NCI-H2081 (cell line): Measurements from ENCODE around the gene TMEM40.
"Not testable (repeated sequence)": the region's sequence is repeated elsewhere in the genome, so short reads cannot be mapped to it uniquely, and the experiment has no call there.

Source experiments
- DNase-seq, 2 experiments: peaks; one replicate each; lab custom pipeline; 2025; lab: John Stamatoyannopoulos, UW

TMEM40 gene

DNA sequence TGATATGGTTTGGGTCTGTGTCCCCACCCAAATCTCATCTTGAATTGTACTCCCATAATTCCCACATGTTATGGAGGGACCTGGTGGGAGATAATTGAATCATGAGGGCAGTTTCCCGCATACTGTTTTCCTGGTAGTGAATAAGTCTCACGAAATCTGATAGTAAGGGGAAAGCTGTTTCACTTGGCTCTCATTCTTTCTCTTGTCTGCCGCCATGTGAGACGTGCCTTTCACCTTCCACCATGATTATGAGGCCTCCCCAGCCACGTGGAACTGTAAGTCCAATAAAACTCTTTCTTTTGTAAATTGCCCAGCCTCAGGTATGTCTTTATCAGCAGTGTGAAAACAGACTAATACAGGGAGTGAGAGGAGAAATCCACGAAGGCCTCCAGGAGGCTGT lies 16.9 kb upstream of the TMEM40 start:
- not testable (repeated sequence) for DNase-seq

DNA sequence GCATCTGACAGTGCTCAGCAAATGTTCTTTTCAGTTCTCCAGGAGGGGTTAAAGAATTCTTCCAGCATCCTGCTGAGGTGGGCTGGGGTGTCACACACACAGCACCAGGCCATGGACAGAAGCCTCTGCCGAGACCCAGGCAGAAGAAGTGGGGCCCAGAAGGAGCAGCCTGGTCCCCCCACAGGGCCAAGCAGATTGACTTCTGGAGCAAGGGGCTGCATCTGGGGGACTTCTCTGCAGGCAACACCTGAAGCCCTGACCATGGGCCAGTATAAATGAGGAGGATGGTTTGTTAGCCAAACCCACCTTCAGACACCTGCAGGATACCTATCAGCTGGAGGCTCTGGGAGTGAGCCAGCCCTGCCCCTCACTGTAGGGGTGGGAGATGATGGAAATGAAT lies 16.2 kb upstream of the TMEM40 start:
- DNase-seq = no peak

DNA sequence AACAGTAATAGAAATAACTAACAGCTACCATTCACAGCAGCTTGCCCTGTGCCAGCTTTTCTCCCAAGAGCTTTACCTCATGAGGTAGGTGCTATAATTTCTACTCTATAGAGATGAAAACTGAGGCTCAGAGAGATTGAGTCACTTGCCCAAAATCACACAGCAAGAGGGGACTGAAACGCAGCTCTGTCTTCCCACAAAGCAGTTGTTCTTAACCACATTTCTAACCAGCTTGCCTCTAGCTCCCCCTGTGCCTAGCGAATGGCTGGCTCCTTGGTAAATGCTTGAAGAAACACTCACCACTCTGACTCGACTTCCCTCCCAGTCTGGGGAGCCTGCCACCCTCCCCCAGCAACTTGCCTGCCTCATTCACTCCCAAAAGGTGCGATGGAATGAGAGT lies 15.6 kb upstream of the TMEM40 start:
- no peak for DNase-seq

DNA sequence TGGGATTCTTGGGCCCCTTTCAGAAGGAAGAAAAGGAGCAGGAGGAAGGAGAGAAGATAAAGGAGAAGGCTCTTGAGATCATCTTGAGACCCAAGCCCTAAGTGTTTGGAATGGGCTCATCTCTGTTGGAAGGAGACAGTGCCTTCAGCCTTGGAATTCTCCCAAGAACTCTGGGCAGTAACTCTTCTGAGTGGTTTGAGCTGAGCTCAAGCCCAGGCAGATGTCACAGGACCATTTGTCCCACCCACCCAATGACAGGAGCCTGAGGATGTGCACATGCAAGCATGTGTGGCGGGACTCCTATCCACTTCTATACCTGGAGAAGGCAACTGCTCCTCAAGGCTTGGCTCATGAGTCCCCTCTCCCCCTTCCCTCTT lies 14.6 kb upstream of the TMEM40 start:
- no peak for DNase-seq

DNA sequence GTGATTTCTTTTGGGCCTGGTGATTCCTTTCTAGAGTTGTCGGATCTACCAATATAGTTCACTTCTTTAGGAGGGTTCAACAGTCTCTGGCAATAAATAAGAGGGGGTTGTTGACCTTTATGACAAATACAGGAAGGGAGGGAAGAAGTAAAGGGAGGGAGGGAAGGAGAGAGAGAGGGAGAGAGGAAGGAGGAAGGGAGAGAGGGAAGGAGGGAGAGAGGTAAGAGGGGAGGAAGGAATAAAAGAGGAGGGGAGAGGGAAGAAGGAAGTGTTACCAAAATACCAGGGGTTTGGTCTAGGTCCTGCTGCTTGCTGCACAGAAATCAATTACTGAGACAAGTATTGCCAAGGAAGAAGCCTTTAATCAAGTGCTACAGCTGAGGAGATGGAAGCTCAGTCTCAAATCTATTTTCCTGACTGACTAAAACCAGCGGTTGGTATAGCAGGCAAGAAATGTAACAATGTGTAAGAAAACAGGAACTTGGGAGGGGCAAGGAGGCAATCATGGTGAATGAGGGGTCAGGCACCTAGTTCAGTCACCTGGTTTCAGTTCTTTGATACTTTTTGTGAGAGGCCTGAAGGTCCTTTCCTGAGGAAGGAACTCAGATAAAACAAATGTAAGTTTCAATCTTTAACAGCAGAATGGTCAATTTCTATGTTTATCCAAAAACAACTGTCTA lies 14.1 kb upstream of the TMEM40 start:
- DNase-seq = no peak

DNA sequence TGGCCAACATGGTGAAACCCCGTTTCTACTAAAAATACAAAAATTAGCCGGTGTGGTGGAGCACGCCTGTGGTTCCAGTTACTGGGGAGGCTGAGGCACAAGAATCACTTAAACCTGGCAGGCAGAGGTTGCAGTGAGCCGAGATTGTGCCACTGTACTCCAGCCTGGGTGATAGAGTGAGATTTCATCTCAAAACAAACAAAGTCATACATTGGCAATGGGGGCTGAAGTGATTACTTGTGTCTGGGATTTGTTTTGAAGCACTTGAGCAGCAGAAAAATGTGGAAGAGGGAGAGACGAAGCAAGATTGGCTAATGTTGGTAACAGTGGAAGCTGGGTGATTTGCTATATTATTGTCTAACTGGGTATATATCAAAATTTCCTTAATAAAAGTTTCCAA lies 13.4 kb upstream of the TMEM40 start:
- no peak for DNase-seq

DNA sequence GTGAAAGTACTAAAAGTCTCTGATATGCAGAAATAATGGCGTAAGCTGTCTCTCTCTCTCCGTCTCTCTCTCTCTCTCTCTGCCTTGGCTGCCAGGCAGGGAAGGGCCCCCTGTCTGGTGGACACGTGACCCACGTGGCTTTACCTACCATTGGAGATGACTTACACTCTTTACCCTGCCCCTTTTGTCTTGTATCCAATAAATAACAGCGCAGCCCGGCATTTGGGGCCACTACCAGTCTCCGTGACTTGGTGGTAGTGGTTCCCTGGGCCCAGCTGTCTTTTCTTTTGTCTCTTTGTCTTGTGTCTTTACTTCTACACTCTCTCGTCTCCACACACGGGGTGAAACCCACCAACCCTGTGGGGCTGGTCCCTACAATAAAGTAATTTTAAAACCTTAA lies 12.2 kb upstream of the TMEM40 start:
- no peak for DNase-seq

DNA sequence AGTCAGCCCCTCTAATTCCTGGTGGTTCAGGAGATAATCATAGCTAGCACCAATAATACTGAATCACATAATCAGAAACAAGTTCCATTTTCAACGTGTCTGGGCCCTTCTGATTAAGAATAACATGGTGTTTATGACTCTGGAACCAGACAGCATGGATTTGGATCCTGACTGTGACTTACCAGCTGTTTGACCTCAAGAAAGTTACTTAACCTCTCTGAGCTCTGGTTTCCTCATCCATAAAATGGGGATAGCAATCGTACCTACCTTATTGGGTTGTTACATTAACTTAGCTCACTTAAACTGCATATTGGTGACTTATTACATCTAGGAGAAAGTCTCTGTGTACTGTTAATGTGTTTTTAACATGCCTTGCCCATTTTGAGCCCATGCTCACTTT lies 10.7 kb upstream of the TMEM40 start:
- DNase-seq = no peak

DNA sequence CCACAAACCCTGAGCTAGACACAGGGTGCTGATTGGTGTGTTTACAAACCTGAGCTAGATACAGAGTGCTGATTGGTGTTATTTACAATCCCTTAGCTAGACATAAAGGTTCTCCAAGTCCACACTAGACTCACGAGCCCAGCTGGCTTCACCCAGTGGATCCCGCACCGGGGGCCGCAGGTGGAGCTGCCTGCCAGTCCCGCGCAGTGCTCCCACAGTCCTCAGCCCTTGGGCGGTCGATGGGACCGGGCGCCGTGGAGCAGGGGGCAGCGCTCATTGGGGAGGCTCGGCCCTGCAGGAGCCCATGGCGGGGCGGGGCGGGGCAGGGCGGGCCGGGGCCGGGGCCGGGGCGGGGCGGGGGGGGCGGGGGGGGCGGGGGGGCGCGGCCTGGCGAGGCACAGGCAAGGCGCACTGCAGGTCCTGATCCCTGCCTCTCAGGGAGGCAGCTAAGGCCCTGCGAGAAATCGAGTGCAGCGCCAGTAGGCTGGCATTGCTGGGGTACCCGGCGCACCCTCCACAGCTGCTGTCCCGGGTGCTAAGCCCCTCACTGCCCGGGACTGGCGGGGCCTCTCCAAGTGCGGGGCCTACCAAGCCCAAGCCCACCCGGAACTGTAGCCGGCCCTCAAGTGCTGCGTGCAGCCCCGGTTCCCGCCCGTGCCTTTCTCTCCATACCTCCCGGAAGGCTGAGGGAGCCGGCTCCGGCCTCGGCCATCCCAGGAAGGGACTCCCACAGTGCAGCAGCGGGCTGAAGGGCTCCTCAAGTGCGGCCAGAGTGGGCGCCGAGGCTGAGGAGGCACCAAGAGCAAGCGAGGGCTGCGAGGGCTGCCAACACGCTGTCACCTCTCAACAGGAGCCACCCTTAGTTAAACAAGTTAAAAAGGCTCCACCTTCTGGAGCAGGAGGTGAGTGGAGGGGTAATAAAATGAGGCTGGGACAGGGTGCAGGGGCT lies 9.8 kb upstream of the TMEM40 start:
- no peak for DNase-seq

DNA sequence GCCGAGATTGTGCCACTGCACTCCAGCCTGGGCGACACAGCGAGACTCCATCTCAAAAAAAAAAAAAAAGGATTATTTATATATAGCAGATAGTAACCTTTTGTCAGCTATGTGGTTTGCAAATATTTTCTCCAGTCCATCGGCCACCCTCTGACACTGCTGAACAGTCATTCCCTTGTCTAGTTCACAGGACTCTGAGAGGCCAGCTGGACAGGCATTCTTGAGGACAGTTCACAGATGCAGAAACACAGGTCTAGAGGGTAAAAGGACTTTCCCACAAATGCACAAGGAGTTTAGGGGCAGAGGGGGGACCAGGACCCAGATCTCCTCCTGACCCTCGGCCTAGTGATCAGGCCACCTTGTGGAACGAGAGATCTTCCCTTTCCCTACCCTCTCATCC lies 7.5 kb upstream of the TMEM40 start:
- no peak for DNase-seq

DNA sequence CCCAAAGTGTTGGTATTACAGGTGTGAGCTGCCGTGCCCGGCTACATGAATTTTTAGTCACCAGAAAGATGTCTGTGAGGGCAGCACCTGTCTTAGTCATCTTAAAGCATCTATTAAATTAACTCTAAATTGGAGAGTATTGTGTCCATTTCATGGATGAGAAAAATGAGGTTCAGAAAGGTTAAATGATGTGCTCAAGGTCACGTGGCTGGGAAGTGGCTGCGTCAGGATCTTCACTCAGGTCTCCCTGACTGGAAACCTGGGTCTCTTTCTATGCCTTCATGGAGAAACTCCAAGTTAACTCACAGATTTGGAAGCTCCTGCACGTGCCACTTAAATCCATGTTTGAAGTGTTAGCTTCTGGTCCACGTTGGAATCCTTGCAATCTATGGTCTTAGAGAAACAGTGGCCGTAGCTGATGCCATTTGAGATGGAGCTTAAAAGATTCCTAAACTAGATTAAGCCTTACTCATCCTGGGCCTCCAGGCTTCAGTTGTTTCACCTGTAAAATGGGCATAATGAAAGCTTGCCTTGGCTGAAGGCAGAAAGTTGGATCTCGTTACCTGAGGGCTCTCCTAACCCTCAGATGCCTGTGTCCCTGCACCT lies 5.2 kb upstream of the TMEM40 start:
- no peak for DNase-seq

DNA sequence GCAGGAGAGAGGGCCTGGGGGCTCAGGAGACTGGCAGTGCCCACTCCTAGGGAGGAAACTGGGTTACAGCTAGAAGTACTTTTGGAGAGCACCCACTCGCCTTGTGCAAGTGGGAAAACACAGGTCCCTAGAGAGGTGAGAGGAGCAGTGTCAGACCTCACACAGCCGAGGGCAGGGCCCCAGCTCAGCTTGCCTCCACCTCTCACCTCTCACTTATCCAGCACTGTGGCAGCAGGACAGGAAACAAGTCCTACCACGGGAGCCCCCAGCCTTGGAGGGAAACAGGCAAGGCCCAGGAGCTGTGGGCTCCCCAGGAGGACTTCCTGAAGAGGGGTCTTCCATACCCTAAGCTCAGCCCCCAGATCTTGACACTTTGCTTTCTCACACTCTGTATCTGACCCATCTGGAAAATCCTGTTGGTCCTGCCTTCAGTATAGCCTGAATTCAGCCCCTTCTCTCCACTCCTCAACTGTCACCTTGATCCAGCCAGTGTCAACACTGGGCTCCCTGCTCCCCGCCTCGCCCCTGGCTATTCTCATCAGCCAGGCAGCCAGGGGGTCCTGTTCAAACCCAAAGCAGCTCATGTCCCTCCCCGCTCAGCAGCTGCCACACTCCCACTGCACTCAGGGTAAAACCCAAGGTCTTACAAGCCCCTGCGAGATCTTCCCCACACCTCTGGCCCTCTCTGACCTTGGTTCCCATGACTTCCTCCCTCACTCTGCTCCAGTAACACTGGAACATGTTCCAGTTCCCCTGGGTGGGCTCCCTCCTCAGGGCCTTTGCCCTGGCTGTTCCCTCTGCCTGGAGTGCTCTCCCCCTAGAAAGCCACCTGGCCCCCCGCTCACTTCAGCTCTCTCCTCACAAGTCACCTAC lies 870 bp upstream of the TMEM40 start:
- no peak for DNase-seq

DNA sequence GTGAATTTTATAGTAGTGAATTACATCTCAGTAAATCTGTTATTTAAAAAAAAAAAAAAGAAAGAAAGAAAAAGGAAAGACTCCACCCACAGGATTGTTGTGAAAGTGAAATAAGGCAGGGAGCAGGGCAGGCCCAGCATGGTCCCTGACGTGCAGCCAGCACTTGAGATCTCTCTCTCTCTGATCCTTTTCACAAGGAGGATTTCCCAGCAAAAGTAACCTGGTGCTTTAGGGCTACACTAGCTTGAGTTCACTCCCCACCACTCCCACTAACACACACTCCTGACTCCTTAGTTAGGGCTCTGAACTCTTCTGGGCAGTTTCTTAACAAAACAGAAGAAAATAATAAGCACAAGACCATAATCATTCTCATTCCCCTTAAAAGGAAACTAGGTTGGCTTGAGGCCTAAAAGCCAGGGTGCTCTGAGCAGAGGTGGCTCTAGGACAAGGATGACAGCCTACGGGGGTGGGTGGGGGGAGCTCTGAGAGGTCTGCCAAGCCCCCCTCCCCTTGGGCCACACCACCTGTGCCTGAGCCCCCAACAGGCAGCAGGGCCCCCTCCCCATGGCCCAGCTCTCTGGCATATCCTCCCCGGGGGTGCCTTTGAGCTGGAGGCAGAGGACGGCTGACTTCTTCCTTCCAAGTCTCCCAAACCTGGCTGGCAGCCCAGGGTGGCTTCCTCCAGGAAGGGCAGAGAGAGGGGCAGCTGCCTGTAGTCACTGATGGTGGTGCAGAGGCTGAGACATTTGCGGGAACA lies 856 bp downstream of the TMEM40 start:
- no peak for DNase-seq

DNA sequence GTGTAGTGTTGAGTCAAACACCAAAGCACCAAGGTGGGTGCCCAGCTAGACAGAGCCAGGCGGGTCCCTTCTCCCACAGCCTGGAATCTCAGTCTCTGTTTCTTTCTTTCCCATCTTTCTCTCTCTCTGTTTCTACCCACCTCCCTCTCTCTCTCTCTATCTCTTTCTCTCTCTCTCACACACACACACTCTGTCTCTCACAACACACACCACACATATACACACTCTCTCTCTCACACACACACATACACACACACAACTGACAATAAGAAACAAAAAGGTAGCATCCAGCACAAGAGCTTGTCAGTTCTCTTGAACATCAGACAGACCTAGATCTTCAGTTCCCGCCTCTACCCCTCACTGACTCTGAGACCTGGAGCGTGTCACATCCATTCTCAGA lies 2.4 kb downstream of the TMEM40 start:
- DNase-seq = no peak

DNA sequence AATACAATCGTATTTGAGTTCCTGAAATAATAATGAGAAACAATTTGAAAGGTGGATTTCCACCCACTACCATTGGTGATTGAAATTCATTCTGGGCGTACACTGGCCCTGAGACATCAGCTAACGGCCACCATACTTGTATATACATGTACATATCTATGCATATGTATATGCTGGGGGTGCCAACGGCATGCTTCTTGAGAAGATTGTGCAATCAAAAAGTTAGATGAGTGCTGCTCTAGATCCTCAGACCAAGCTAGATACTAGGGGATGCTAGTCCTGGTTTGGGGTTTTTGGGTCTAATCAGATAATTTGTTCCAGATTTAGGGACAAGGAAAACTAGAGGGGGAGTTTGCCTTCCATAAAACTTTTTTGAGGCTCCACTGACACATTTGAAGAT lies 2.9 kb downstream of the TMEM40 start:
- no peak for DNase-seq

DNA sequence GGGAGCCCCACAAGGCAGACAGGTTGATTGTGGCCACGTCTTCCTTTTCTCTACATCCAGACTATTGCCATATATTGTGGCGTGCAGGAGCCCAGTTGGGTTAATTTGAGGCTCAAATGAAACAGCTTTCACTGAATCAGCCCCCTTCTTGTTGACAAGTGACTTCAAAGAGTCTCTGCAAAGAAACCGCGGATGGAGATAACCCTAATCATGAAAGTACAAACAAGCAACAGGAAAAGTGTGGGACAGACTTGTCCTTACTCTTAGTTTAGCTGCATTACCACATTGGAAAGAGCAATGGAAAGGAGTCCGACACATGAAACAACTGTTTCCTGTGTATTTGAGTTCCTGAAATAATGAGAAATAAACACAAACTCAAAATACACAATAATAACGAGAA lies 3.3 kb downstream of the TMEM40 start:
- DNase-seq = no peak

DNA sequence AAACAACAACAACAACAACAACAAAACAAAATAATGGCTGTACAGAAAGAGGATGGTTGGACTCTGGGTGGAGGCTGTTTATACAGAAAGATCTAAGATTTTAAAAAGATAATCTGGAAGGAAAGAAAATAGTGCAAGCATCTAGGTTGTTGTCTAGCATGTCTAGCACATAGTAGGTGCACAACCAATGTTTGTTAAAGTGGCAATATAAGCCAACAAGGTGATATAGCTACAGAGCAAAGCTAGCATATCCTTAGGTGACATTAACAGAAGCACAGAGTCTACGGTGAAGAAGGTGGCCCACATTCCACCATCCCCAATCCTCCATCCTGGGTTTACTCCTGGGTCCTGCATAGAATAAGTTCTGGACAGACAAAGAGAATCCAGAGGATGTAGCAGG lies 4.7 kb downstream of the TMEM40 start:
- no peak for DNase-seq

DNA sequence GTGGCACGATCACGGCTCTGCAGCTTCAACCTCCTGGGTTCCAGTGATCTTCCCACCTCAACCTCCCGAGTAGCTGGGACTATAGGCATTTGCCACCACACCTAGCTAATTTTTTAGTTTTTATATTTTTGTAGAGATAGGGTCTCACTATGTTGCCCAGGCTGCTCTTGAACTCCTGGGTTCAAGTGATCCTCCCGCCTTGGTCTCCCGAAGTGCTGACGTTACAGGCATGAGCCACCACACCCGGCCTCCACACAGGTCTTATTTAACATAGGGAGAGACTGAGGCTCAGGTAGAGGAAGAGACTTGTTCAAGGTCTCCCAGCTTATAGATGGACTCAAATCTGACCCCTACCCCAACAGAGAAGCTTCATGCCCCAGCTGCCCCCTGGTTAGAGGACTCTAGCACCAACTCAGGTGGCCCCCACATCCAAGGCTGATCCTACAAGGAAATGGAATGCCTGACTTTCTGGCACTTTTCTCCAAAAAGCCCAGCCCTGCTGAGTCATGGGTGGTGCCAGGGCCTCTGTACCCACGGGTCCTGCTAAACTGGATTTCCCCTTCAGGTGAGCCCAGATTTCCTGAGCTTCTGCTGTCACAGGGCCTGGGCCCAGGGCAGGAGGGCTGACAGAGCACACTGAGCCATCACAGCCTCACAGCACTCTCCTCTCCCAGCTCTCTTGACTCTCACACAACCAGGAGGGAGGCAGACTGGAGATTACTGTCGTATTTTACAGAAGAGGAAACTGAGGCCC lies 5.6 kb downstream of the TMEM40 start:
- no peak for DNase-seq

DNA sequence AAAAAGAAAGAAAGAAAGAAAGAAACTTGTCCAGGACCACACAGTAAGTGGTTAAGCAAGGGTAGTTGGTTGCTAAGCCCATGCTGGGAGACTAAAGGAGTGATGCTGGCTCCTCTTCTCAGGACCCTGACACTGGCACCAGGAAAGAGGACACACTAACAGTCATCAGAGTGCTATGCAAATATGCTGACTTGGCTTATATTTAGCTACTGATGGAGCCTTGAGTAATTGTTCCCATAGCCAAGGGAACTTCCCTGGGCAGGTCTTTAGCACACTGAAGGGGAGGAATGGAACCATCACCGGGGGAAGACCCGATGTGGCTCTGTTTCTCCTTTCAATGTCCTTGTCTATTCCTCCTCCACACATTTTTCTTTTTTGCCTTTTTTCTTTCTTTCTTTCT lies 6.2 kb downstream of the TMEM40 start:
- DNase-seq = no peak

DNA sequence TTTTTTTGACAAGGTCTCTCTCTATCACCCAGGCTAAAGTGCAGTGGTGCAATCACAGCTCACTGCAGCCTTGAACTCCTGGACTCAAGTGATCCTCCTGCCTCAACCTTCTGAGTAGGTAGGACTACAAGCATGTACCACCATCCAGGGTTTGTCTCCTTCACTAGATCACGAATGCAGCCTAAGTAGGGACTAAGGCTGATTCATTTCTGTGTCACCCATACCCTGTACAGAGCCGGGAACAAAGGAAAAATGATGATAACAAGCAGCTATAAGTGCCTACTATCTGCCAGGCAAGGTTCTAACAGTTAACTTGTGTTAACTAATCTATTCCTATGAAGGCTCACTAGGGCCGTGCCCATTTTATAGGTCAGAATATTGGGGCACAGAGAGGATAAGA lies 7.0 kb downstream of the TMEM40 start:
- no peak for DNase-seq

DNA sequence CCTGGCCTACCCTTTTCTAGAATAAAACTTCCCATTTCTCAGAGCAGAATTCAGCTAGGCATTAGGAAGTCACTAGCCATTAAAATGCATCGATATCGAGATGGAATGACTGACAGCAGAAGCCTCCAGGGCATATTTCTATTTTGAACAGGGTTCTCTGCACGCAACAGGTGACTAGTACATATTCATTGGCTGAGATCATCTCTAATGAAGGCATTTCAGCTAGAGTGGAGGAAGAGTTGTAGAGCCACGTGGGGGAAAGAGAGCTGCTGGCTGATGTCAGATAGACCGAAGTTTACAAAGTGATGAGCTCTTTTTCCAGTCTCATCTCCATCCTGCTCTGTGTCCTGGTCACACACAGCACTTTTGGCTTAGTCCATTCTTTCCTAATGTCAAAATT lies 7.5 kb downstream of the TMEM40 start:
- DNase-seq = no peak
